ENCODE data around the gene ILDR2. TPM values are rescaled to one million over a fixed set of nuclear protein-coding genes. Genes with fewer than 3 reads are reported as not detected.

The ILDR2 gene
- total RNA-seq, 1 experiment from 2014 or later = 0.42 TPM

DNA sequence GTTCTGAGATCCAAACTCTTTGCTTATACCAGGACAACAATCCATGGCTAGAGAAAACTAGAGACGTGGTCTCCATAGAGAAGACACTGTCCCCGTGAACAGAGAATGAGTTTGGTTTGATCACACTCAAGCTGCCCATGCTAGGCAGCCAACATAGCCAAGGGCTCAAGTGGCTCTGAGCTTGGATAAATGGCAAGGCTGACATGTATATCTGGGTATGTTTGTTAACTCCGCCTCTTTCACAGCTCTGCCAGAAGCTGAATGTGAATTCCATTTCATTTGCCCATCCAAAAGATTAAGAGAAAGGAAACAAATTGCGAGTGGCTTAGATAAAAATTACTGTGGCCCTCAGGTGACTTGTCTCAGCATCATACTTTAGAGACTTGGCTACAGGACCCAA, 38.0 kb downstream of the ILDR2 start:
- no peak for DNase-seq (ENCODE audit: unreplicated experiment)
- intact Hi-C loops (cut with micrococcal nuclease) = no loop called here
- H3K36me3 Mint-ChIP-seq (ENCODE audit: insufficient read depth, unreplicated experiment) = no peaks in the 10 kb centered on the region
- no peak overlapping the region for H3K4me3 Mint-ChIP-seq (ENCODE audit: unreplicated experiment)
- no TSS peak for BruUV-seq (replicated peaks)
- peaks cover 40% of the 10 kb centered on the region for H3K27me3 Mint-ChIP-seq (ENCODE audit: insufficient read depth, unreplicated experiment)
- ChIA-PET CTCF (interaction anchor here (0.6 to 6.2 kb wide), 7 partner anchors 15 to 315 kb away, joined by 3 to 48 read pairs (median 4); no protein-coding TSS in a partner anchor), POLR2A (no interaction called here)
- TF ChIP-seq CTCF (IDR thresholded peaks at IDR 0.05; ENCODE audit: unreplicated experiment) = no peak
- no peaks in the 10 kb centered on the region for H3K9me3 Mint-ChIP-seq (ENCODE audit: unreplicated experiment)
- no peak overlapping the region for H3K27ac Mint-ChIP-seq (ENCODE audit: low read depth, unreplicated experiment)
- no peaks in the 10 kb centered on the region for H3K4me1 Mint-ChIP-seq (ENCODE audit: insufficient read depth, unreplicated experiment)

DNA sequence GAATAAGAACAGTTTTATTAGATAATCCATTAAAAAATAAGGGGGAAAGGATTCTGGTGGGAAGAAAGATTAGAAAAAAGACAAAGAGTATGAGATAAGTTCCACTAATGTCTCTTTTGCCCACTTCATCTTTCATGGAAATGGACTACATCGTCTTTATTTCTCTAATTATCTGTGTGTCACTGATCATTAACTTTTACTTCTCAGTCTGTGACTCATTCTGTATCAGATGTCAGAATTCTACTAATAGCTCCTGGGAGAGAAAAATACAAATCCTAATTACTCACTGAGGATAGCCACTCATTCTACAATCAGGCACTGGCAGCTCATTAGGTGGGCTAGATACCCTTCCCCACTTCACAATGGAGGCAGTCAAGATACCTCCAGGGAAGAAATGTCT, 41.7 kb downstream of the ILDR2 start:
- no TSS peak for BruUV-seq (replicated peaks)
- CTCF ChIA-PET = interaction anchor here (0.9 to 6.2 kb wide), 4 partner anchors 24 to 159 kb away, joined by 3 to 48 read pairs (median 6); no protein-coding TSS in a partner anchor
- H3K27me3 Mint-ChIP-seq (ENCODE audit: insufficient read depth, unreplicated experiment) = peaks cover 66% of the 10 kb centered on the region
- POLR2A ChIA-PET = no interaction called here
- H3K9me3 Mint-ChIP-seq (ENCODE audit: unreplicated experiment) = no peaks in the 10 kb centered on the region
- no peak for DNase-seq (ENCODE audit: unreplicated experiment)
- no peak overlapping the region for H3K27ac Mint-ChIP-seq (ENCODE audit: low read depth, unreplicated experiment)
- no peak for TF ChIP-seq CTCF (IDR thresholded peaks at IDR 0.05; ENCODE audit: unreplicated experiment)
- H3K4me3 Mint-ChIP-seq (ENCODE audit: unreplicated experiment) = no peak overlapping the region
- no peaks in the 10 kb centered on the region for H3K36me3 Mint-ChIP-seq (ENCODE audit: insufficient read depth, unreplicated experiment)
- H3K4me1 Mint-ChIP-seq (ENCODE audit: insufficient read depth, unreplicated experiment) = no peaks in the 10 kb centered on the region
- intact Hi-C loops (cut with micrococcal nuclease) = no loop called here

DNA sequence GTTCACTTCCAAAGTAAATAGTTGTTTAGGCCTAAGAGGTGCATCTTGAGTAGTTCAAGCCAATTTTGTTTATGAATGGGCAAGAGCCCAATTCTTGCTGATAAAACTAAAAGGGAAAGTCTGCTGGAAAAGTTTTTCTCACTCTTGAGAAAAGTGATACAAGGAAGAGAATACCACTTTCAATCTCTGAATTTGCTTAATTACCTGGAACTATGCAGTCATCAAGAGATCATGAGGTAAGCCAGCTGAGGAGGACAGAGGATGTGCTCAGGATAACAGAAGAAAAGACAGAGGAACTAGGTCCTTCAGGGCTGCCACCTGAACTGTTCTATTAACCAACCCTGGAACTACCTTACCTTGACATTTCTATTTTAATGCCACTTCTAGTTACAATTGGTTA, 42.2 kb downstream of the ILDR2 start:
- Mint-ChIP-seq H3K27ac (ENCODE audit: low read depth, unreplicated experiment) (no peak overlapping the region), H3K27me3 (ENCODE audit: insufficient read depth, unreplicated experiment) (peaks cover 66% of the 10 kb centered on the region), H3K4me1 (ENCODE audit: insufficient read depth, unreplicated experiment) (no peaks in the 10 kb centered on the region), H3K36me3 (ENCODE audit: insufficient read depth, unreplicated experiment) (no peaks in the 10 kb centered on the region), H3K4me3 (ENCODE audit: unreplicated experiment) (no peak overlapping the region), H3K9me3 (ENCODE audit: unreplicated experiment) (no peaks in the 10 kb centered on the region)
- POLR2A ChIA-PET = no interaction called here
- TF ChIP-seq CTCF (IDR thresholded peaks at IDR 0.05; ENCODE audit: unreplicated experiment) = no peak
- intact Hi-C loops (cut with micrococcal nuclease) = no loop called here
- no peak for DNase-seq (ENCODE audit: unreplicated experiment)
- CTCF ChIA-PET = interaction anchor here (1.6 to 6.2 kb wide), 2 partner anchors 23 to 126 kb away, joined by 10 to 48 read pairs; no protein-coding TSS in a partner anchor
- BruUV-seq (replicated peaks) = no TSS peak

DNA sequence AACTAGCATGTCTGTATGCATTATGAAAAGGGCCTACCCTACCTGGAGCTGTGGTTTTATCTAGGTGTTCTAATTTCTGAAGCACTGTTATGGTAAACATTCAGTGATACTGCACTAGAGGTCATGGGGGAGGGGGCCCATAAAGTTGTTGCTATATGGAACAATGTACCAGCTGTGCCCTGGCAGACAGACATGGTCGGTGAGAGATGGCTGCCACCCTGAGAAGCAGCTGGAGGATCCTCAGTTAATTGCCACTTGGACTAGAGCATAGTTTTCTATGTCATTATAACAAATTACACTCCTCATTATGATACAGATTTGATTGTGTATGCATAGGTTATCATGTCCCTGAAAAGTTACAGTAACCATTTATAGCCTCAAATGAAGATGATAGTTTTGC, 45.4 kb downstream of the ILDR2 start:
- H3K27me3 Mint-ChIP-seq (ENCODE audit: insufficient read depth, unreplicated experiment) = peaks cover 52% of the 10 kb centered on the region
- H3K9me3 Mint-ChIP-seq (ENCODE audit: unreplicated experiment) = no peaks in the 10 kb centered on the region
- POLR2A ChIA-PET = no interaction called here
- H3K27ac Mint-ChIP-seq (ENCODE audit: low read depth, unreplicated experiment) = no peak overlapping the region
- CTCF ChIA-PET = interaction anchor here (0.8 to 1.5 kb wide), 4 partner anchors 20 to 130 kb away, joined by 3 to 4 read pairs (median 4); no protein-coding TSS in a partner anchor
- no TSS peak for BruUV-seq (replicated peaks)
- H3K4me3 Mint-ChIP-seq (ENCODE audit: unreplicated experiment) = no peak overlapping the region
- DNase-seq (ENCODE audit: unreplicated experiment) = no peak
- no peaks in the 10 kb centered on the region for H3K36me3 Mint-ChIP-seq (ENCODE audit: insufficient read depth, unreplicated experiment)
- peaks cover 6% of the 10 kb centered on the region for H3K4me1 Mint-ChIP-seq (ENCODE audit: insufficient read depth, unreplicated experiment)
- intact Hi-C loops (cut with micrococcal nuclease) = no loop called here
- TF ChIP-seq CTCF (IDR thresholded peaks at IDR 0.05; ENCODE audit: unreplicated experiment) = no peak

All from MCF 10A (cell line).